Fibroblast of mammary gland (primary cell): ENCODE results near the gene GRIK1.

Experiments used
- DNase-seq: peaks from one replicate; pipeline ENCODE4 v3.0.0-alpha.2; 2010; ENCODE audit warnings: low read depth
- H3K4me3 ChIP-seq: 2 replicates; pipeline ENCODE4 v1.5.1; 2011; ENCODE audit warnings: low read depth, mild to moderate bottlenecking, low read length, moderate library complexity; ENCODE audit not compliant: control insufficient read depth
- CTCF ChIP-seq: conservative IDR thresholded peaks from 2 replicates; pipeline ENCODE4 v1.5.1; 2011; ENCODE audit warnings: low read depth, low read length, inconsistent platforms; ENCODE audit not compliant: control insufficient read depth, insufficient read depth

GRIK1 gene

GRCh38 chr21:29805105-29805504 is 134.7 kb downstream of the GRIK1 start:
- DNase-seq: no peak
- TF ChIP-seq CTCF: no peak

GRCh38 chr21:29803191-29803590 is 136.6 kb downstream of the GRIK1 start:
- TF ChIP-seq CTCF: no peak
- DNase-seq: no peak
- no peak overlapping the region for H3K4me3 ChIP-seq

More at GRCh38 chr21:29805105-29805504, 134.7 kb downstream of the GRIK1 start:
- H3K4me3 ChIP-seq: no peak overlapping the region

GRCh38 chr21:29801122-29801521 is 138.7 kb downstream of the GRIK1 start:
- H3K4me3 ChIP-seq: no peak overlapping the region
- TF ChIP-seq CTCF: no peak

GRCh38 chr21:29800056-29800455 is 139.7 kb downstream of the GRIK1 start:
- TF ChIP-seq CTCF: no peak
- H3K4me3 ChIP-seq: no peak overlapping the region
- no peak for DNase-seq

More at GRCh38 chr21:29801122-29801521, 138.7 kb downstream of the GRIK1 start:
- no peak for DNase-seq

- no peak for DNase-seq
- no peak for TF ChIP-seq CTCF
- H3K4me3 ChIP-seq: no peak overlapping the region
These were observed 141.0 kb downstream of the GRIK1 start for GRCh38 chr21:29798840-29799239.

- DNase-seq: no peak
- no peak for TF ChIP-seq CTCF
- H3K4me3 ChIP-seq: no peak overlapping the region
These were observed 142.6 kb downstream of the GRIK1 start for GRCh38 chr21:29797155-29797554.

- TF ChIP-seq CTCF: no peak
- H3K4me3 ChIP-seq: no peak overlapping the region
- DNase-seq: no peak
These were observed 146.1 kb downstream of the GRIK1 start for GRCh38 chr21:29793712-29794111.
